Activated CD4-positive, alpha-beta T cell treated with anti-CD3 and anti-CD28 coated beads, Interleukin-2, Interleukin-4, amounts not matched to agents 100 ng/mL and 50 ng/mL, durations not matched to agents 16 hours and 8 hours (primary cell): ENCODE results near the gene ADAMTS12.

Experiments
- DNase-seq: peaks from one replicate; pipeline ENCODE4 v3.0.0-alpha.2; 2020; ENCODE audit warnings: low spot score

ADAMTS12 gene

DNA sequence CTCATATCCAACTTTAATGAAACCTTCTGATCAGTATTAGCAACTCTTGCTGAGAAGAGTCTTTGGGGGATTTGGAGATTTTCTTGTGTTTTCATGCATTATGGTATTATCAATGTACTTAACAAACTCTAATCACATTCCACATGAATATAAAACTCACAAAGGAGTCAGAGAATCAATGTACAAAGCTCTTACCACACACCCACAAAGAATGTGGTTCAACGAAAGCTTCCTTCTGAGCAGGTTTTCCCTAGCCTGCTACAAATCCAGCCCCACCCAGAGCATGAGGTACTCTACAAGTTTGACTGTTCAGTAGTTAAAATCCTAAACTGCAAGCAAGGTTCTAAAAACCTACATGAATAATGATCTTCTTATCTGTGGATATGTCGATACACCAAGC, 240.9 kb downstream of the ADAMTS12 start:
- no peak for DNase-seq

DNA sequence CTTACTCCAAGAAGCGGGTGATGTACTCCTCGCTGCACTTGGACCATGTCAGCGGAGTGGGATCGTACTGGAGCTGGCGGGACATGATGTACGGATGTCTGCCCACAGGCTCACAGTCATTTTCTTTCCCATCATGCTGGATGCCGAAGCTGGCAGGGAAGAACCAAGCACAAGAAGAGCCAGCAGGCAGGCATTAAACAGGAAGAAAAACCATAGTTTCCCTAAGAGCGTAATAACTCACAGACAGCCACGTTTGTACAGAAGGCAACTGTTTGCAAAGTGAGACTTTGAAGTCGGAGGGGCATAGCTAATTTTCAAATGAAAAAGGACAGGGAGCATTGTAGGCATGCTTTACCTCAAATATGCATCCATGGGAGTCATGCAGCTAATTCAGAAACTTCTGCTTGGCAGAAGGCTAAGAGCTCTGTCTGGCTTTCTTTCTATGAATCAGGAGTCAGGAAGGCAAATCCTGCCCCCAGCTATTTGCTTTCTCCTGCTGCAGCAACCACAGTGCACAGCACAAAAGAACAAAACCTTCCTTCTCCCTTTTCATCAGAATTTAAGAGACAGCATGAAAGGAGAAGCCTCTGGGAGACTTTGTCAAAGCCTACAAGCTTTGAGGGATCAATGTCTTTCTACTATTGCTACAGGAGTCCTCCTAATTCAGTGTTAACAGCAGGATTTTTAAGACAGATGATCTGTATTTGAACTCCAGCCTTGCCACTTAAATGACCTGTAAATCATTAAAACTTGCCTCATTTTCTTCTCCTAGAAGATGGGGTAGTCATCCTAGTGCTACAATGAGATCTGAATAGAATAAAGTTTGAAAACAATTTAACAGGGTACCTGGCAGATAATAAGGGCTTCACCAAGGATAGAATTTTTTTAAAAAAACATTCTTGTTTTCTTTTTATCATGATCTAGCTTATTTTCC, 242.0 kb downstream of the ADAMTS12 start:
- DNase-seq: no peak

DNA sequence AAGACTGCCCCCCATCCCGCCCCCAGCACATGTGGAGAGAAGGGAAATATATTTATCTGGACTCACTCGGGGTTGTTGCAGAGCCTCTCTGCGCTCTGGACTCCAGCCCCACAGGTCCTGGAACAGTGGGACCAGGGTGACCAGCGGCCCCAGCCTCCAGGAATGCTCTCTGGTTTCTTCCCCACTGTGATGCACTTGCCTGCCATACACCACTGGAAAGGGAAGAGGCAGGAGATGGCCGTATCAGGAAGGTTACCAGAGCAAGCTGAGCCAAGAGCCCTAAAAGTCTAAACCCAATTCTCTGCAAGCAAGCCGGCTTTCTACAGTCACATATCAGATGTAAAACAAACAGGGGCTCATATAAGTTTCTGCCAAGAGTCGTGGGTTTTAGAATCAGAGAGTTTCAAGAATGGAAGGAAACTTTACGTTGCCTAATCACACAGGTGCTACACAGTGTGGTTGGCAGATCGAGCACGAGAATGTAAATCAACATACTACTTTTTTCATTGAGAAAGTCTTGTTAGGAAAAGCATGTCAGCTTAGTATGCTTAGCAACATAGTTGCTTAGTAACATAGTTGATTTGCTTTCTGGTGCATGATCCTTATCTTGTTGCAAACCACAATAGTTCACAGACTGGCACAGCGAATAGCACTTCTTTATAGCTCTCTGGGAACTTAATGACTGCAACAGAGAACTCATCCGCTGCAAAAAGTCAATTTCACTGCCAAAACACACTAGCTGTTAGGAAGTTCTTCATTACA, 249.9 kb downstream of the ADAMTS12 start:
- peak; percentile 11 for DNase-seq

DNA sequence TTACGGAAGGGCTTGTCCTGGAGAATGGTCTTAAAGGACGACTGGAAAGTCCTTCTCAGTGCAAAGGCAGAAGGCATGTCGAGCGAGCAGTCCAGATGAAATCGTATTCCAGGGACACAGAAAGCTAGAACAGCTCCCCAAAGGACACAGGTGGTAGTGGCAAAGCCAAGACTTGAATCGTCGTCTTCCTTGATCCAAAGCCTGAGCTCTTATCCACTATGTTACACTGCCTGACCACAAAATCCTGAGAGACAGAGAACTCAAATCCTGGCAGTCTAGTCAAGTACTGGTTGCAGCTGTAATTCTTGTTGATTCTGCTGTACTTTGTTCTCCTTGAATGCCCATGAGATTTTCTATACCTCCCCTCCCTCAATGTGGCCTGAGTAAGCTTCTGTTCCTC, 252.3 kb downstream of the ADAMTS12 start:
- no peak for DNase-seq

DNA sequence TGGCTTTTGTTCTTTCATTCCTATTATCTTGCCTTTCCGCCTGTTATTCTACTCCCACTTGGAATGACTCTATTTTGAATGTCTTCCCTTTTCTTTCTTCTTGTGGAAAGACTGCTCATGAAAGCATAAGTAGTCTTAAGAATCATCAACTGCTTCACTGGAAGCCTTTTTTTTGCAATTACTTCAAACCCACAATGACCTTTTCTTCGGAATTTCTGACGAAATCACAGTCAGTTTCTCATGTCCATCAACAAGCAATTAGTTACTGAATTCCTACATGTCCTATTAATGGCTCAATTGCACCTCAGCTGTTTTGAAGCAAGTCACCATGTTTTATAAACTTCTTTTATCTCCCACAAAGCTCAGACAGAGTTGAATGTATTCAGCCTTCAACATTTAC, 254.8 kb downstream of the ADAMTS12 start:
- DNase-seq: no peak

DNA sequence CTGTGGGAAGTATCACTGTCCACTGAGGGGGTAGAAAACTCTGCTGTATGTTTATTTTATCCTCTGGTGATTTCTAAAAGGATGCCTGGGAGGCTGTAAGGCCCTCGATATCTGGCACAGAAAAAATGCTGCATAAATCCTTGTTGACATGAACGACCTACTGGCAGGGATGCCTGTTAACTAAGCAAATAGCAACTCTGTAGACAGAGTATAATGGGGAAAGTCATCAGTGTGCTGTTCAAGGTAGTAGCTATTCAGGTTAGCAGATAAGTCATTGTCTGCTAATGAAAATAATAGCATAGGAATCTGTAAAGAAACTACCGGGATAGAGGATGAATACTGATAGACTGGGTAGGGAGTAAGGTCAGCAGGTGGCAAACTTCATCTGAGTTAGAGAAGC, 256.2 kb downstream of the ADAMTS12 start:
- no peak for DNase-seq

DNA sequence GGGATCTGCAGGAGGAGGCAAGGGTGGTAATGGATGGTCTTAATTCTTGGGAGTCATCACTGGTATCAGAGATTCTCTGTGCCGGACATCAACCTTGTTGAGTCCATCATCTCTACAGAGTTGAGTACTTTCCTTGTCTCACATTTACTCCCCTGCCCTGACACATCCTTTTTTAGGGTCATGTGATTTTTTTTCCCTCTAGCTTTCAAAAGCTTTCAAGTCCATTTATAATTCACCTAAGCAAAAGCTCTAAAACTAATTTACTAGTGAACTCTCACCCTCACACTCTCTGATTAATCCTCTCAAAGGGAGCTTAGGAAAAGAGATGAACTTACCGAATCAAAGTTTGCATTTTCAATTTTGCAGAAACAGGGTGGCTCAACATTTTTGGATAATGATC, 258.1 kb downstream of the ADAMTS12 start:
- no peak for DNase-seq

DNA sequence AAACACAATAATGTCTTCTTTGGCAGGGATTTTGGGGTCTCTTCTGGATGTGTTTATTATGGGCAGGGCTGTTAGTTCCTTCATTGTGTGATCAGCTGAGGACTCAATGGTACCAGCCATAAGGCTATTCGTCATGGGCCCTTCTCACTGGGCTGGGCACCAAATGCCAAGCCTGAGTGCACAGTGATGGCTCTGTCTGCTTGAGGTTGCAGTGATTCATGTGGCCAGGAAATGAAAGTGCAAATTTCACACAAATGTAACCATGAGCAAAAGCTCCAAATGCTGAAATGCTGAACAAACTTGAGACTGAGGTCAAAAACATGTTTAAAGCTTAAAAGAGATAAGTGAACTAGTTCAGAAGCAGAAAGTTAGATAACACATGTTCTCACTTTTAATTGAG, 260.0 kb downstream of the ADAMTS12 start:
- no peak for DNase-seq

DNA sequence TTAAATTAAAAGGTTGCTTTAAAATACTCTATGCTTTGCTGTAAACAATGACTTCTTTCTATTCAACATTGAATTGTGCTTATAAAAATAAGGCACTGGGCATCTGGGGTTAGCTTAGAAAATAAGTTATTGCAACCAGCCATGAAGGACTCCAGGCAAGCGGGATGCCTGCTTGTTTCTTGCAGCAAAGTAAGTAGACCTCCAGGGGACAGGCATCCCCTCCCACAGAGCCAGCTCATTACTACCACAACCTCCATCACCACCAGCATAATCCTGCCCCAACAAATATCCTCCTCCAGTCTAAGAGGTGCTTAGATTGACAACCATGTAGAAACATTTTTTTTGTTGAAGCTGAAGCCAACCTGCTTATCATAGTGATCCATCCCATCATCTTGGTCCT, 260.7 kb downstream of the ADAMTS12 start:
- no peak for DNase-seq

DNA sequence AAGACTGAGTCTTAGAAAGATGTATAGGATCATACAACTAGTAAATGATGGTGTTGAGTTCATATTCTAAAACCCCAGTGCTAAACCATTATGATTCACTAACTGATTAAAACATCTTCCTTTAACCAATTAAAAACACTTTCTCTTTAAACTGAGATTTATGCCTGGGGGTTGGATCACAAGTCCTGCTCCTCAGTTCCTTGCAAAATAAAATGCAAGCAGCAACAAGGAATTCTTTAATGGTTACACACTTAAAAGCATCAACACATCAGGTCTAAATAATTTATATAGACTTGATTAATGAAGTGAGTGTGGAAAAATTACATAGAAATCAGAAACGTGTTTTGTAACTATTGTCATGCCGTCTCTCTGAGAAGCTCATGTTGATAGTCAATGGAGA, 261.8 kb downstream of the ADAMTS12 start:
- no peak for DNase-seq

DNA sequence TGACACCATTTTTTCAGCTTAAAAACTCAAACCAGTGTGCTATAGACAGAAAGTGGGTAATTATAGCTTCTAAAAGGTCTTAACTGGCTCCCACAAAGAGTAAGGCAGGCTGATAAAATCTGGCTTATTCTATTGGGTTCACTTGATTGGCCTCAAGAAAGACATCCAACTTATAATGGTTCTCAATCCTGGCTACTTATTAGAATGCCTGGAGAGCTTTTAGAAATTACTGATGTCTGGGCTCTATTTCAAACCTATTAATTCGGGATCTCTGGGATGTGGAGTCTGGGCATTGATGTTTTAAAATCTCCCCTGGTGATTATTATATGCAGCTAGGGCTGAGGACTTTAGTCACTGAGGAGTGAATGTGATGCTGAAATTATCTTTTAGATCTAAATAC, 263.0 kb downstream of the ADAMTS12 start:
- DNase-seq: no peak

DNA sequence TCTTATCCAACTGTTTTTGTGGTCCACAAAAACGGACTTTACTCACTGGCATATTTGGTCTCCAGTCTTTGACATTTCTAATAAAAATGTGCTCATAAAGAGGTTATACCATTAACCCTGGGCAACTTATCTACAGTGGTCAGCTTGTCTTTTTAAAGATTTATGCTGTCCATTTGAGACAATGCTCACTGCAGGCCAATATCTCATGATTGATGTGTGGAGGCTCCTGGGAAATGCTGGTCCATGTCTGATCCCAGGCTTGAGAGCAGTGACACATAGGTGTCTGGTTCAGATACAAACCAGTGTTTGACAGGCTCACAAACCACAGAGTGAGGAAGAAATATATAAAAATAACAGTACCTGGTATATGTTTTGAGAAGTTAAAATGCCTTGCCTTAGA, 270.3 kb downstream of the ADAMTS12 start:
- no peak for DNase-seq

DNA sequence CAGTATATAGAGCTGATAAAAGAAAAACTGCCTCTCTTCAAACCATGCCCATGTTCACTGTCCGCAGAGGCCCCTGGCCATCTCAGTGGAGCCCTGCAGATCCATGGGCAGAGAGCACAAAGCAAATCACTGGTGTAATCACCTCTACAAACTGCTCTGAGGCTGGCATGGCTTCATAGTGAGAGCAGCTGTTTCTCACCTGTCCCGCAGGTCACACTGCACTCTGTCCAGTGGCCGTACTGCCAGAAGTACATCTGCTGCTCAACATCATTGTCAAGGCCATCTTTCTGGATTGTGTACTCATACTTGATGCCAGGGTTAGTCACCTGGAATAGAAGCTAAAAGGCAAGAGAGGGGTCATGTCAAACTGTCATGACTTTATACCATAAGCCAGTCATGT, 277.8 kb downstream of the ADAMTS12 start:
- DNase-seq: no peak

DNA sequence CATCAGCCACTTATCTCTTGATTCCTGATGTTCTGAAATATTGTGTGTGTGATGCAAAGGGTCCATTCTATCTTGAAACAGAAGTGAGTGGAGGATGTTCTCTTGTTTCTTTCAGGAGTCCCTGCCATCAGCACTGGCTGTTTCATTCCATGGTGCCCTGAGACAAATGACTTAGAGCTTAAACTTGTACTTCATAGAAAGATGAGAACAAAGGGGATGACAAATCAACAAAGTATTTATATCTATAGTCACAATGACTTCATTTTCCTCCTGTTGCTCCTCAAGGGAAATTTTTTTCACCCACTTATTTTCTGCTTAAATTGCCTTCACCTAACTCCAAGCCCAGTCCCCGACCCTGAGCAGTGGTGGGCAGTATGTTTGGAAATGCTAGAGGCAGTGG, 279.4 kb downstream of the ADAMTS12 start:
- no peak for DNase-seq

DNA sequence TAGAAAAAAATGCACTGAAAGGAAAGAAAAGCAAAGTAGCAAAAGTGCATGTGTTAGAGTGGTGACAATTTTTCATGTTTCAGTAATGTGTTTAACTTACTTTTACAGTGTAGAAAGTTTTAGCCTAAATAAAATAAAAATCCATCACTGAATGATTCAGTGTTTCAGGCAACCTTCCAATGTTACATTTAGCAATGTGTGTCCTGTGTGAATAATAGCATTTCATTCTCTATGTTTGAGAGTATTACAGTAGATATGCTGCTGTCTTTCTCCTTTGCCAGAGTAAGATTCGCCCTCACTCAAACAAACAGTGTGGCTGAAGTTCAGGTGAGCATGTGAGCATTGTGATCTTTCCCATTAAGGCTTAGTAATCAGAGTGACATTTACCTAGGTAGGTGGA, 279.9 kb downstream of the ADAMTS12 start:
- DNase-seq: no peak

DNA sequence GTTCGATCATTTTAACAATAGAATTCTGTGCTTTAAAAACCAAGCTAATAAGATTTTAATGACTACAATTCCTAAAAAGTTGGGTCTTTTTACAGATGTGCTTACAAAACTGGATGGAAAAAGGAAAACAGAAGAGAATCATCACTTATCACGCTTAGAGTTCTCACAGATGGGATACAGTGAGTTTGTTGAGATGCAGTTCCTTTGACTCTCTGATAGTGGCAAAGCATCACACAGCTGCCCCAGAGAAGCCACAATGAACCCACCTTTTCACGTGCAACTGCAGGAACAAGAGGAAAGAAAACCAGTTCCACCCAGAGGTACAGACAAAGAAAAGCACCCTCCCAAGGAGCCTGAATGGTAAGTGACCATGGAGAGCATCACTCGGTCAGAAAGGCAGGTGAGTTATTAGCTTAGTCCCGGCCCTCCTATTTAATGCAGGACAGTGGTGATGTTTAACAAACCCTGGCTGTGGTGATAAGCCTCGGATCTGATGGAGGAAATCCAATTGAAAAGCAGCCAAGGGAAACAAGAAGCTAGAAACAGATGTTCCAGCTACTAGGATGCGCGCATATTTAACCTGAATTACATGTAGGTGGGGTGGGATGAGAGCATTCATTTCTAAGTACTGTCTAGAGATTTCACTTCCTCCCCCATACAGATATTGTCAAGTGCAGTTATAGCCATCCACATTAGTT, 283.3 kb downstream of the ADAMTS12 start:
- no peak for DNase-seq

DNA sequence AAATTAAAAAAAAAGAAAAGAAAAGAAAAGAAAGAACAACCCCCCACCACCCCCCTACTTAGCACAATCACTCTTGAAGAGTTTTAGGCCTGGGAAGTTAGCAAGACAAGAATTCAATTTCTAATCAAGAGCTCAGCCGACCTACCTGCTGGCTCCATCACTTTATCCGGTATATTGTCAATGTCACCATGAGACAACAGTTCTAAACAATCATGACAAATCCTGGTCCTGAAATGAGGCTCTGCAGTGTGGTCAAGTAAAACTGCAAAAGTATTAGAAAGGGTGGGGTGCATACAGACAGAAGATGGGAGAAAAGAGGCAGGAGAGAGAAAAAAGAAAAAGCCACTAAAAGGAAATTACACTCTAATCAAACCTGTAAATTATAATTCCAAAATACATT, 287.3 kb downstream of the ADAMTS12 start:
- no peak for DNase-seq

DNA sequence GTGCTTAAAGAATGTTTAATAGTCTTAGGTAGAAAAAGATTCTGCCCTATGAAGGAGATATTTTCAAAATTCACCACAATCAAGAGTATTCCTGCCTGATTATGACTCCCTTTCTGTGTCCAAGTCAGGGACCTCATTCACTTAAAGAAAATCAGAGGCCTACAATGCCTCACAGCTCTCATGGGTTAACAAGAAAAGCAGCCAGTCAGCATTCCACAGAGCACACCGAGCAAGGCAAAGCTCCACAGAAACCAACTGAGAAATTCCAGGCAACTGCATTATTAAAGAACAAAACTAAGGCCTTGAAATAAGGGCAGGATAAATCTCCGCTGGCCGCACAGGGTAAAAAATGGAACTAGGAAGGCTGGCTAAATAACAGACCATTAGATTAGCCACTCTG, 289.9 kb downstream of the ADAMTS12 start:
- no peak for DNase-seq

DNA sequence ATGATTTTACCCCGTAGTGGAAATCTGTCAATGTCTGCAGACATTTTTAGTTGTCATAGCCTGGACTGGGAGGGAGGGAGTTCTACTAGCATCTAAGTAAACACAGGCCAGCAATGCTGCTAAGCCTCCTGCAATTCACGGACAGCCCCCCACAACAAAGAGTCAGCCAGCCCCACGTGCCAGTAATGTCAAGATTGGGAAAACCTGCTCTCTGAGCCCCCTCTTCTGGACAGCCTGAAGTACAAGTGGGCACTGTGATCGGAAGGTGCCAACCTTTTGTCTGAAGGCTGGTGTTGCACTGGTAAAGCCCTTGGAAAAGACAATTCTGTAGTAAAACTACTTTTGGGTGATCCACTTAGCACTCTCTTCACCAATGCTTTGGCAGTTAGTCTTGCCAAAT, 296.5 kb downstream of the ADAMTS12 start:
- DNase-seq: no peak

DNA sequence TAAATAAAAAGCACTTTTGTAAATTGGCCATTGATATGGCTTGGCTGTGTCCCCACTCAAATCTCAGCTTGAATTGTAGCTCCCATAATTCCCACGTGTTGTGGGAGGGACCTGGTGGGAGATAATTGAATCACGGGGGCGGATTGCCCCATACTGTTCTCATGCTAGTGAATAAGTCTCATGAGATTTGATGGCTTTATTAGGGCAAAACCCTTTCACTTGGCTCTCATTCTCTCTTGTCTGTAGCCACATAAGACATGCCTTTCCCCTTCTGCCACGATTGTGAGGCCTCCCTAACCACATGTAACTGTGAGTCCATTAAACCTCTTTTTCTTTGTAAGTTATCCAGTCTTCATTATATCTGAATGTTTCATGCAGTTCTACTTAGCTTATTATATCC, 297.8 kb downstream of the ADAMTS12 start:
- no peak for DNase-seq

DNA sequence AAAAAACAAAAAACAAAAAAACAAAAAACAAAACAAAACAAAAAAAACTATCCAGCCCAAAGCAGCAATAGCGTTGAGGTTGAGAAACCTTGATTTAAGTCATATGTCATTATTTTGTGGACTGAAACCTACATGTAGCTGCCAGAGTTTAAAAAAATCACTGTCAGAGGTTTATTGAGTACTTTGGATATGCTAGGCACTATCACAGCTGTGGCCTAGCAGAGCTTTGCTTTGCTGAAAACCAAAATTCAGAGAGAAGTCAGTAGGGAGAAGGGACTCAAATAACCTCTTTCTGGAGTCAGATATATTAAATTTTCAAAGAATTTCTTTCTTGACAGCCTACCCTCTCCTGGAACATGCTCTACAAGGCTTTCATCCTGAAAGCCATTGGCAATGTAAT, 299.5 kb downstream of the ADAMTS12 start:
- no peak for DNase-seq

DNA sequence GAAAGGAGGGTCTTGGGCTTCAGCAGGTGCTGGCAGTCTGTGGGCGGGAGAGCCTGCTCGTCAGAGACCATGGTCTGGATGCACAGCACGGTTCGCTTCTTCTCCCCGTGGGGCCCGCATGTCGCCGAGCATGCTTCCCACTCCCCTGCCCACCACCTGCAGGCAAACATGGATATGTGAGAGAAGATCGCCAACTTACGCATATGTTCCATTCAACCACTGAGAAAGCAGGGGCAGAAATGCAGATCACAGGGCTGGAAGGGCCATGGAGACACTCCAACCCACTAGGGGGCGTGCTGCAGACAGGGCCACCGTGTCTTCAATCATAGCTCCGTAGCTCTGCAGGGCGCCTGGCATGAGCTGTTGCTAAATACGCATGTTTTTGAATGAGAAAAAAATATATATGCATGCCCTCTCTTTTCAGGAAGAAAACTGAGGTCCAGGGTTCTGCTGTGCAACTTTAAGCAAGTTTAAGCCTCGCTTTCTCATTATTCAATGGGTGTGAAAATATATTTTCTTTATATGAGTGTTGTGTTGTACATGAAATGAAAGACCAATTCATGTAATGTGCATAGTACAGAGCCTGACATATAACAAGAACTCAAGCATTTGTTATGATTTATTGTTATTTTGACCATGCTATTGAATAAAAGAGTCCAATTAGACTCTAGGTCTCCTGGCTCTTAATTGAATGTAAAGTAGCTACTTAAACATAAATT, 303.0 kb downstream of the ADAMTS12 start:
- DNase-seq: peak; percentile 40
